EH (cell line): ENCODE data around the gene B3GNT3.

Experiments used
- DNase-seq: peaks from one replicate; pipeline ENCODE4 v3.0.0-alpha.2; 2015; ENCODE audit warnings: low read depth

Gene B3GNT3, protein sequence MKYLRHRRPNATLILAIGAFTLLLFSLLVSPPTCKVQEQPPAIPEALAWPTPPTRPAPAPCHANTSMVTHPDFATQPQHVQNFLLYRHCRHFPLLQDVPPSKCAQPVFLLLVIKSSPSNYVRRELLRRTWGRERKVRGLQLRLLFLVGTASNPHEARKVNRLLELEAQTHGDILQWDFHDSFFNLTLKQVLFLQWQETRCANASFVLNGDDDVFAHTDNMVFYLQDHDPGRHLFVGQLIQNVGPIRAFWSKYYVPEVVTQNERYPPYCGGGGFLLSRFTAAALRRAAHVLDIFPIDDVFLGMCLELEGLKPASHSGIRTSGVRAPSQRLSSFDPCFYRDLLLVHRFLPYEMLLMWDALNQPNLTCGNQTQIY

GRCh38 chr19:17794731-17795494, at the start of gene B3GNT3:
B3GNT3 (plus strand) TSS chr19:17795138; CDS start chr19:17807808, 12,670 bp downstream.
- DNase-seq = peak; percentile 52

GRCh38 chr19:17747205-17748098, 47.5 kb upstream of the B3GNT3 start:
- DNase-seq = peak; percentile 95

DNA sequence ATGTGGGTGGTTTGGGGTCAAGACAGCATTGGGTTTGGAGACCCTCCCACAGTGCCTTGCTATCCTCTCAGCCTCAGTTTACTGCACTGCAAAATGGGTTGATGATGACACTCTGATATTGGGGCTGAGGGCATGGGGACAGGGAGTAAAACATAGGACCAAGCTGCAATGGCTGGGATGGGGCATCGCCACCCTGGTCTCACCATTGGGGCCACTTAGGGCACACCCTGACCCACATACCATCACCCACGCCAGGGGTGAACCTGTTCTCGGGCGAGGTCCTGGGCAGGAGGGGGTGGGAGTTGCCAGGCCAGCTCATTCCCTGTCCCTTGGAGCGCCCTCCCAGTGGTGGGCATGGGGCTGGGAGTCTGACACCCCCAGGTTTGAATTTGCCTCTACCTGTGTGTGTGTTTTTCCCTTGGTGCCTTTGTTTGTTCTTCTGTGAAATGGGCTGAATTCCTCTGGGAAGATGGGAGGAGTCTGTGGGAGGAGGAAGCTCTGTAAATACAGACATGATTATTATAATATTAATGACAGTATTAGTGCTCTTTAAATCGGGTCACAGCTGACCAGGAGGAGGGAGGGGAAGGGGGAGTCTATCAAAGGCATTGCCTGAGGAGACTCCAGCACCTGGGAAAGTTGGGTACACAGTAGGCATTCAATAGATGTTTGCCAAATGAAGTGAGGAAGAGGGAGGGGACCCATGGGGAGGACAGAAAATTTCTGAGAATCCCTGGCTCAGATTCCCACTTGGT, 45.9 kb upstream of the B3GNT3 start:
- DNase-seq = no peak

- no peak for DNase-seq
Observed at GRCh38 chr19:17749912-17750317, 45.0 kb upstream of the B3GNT3 start.

DNA sequence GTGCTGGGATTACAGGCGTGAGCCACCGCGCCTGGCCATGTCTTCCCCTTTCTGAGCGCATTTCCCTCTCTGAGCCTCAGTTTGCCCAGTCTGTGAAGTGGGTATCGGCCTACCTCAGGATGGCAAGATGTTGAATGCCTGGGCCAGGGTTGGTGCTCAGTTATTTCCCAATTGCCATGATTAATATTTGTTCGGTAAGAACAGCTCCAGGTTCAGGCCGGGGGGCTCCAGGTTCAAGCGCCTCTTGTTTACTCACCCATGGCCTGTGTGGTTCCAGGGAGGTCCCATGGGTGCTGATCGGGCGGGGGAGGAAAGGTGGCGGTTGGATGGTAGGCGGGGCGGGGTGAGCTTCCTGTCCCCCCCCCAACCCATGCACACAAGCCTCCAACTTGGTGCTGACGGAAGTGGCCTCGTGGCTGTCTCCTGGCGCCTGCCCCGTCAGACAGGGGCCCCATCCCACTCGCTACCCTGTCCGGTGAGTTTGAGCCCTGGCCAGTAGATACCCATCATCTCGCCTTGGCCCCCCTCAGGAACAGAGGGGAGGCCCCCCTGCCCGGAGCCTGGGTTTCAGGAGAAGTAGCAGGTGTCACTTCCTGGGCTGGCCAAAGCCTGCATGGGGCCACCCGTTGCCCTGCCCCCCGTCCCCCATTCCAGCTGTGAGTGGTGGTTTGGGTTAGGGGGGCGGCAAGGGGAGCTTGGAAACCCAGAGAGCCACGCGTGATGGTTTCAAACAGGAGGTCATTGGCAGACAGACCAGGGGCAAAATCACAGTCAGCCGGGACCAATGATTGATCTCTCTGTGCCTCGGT, 43.6 kb upstream of the B3GNT3 start, which contains the start of gene FCHO1:
Gene FCHO1 (plus strand): TSS at position 375 of the 809 bp plus-strand sequence. CDS start 3,688 bp downstream, outside the sequence.
- no peak for DNase-seq

- no peak for DNase-seq
Observed at GRCh38 chr19:17751912-17752273, 43.0 kb upstream of the B3GNT3 start.

GRCh38 chr19:17752865-17753639, 41.9 kb upstream of the B3GNT3 start:
- DNase-seq = no peak

GRCh38 chr19:17753976-17754375, 41.0 kb upstream of the B3GNT3 start:
- no peak for DNase-seq

GRCh38 chr19:17754634-17755442, 40.1 kb upstream of the B3GNT3 start:
- DNase-seq = no peak

GRCh38 chr19:17755443-17755890, 39.5 kb upstream of the B3GNT3 start:
- no peak for DNase-seq

DNA sequence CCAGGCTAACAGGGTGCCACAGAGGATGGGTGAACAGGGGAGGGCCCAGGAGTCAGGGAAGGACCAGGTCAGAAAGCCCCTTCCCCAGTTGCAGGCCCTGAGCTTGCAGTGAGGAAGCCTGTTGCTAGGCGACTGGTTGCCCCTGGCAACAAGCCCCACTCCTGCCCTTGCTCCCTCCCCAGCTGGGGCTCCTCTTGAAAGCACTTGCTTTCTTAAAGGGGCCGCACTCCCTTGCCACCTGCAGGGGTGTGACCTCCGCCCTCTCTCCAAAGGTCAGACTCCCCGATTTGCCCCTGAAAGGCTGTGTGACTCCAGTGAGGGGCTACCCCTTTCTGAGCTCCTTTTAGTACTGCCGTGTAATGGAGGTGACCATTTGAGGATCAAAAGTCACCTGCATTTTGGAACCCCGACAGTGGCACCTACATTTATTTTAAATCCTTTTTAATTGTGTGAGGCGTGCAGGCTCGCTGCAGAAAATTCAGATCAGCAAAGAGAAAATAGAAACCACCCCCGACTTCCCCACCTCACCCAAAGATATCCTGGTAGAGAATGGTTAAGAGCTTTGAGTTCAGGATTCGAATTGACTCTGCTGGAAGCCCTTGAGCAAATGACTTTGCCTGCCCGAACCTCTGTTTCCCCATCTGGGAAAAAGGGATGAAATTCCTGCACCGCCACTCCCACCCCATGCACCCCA, 38.8 kb upstream of the B3GNT3 start:
- peak; percentile 40 for DNase-seq

DNA sequence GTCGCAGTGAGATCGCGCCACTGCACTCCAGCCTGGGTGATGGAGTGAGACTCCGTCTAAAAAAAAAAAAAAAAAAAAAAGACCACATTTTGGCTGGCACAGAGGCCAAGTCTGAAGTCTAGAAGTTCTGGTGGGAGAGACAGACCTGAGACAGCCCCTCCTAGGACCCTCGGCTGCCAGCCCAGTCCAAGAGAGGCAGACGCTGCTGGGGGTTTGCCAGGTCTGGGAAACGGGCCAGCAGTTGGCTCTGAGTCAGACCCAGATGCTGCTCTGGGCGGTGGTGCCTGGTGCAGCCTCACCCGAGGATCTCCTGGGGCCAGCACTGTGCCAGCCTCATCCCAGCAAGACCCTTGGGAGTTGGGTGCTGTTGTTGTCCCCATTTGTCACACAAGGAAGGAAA, 37.8 kb upstream of the B3GNT3 start:
- DNase-seq = peak; percentile 65

GRCh38 chr19:17758515-17758914, 36.4 kb upstream of the B3GNT3 start:
- no peak for DNase-seq

DNA sequence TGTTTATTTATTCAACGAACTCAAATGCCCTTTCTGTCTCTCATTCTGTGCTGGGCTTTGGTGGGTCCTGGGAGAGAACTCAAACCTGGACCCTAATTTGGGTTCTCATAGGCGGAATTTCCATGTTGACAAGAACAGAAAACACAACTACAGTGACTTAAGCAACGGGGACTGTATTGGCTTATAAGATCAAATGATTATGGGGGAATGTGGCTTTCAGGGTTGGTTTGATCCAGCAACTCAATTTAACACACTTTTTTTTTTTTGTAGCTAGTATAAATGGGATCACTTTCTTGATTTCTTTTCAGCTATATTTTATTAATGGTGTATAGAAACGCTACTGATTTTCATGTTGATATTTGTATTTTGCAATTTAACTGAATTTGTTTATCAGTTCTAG, 33.8 kb upstream of the B3GNT3 start:
- DNase-seq = no peak

GRCh38 chr19:17762505-17763229, 32.3 kb upstream of the B3GNT3 start:
- DNase-seq = peak; percentile 83

DNA sequence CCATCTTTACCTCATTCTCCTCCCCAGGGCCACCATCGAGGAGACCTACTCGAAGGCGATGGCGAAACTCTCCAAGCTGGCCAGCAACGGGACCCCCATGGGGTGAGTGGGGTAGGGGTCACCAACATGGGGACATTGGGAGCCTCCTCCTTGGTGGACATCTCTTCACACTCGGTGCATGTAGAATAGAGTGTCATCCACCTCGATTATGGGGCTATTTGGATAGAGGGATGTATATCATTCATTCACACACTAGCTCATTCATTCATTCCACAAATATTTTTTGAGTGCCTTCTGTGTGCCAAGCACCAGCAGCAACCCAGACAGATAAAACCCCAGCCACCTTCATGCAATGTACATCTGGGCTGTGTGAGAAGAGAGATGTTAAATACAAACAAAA, 30.6 kb upstream of the B3GNT3 start:
- no peak for DNase-seq

- DNase-seq = no peak
Observed at GRCh38 chr19:17765069-17765618, 29.8 kb upstream of the B3GNT3 start.
